AG09319 (cell line): Measurements from ENCODE around the gene CXCR3.

Experiments used
- DNase-seq: peaks from one replicate; pipeline ENCODE4 v3.0.0-alpha.2; 2010; ENCODE audit warnings: low read depth; ENCODE audit errors: extremely low read depth
- CTCF ChIP-seq: IDR thresholded peaks from 2 replicates; pipeline ENCODE4 v1.5.1; 2011; ENCODE audit warnings: low read depth, mild to moderate bottlenecking, inconsistent platforms, low read length, moderate library complexity

The CXCR3 gene

GRCh38 chrX:71634366-71634765, 16.1 kb upstream of the CXCR3 start:
- no peak for TF ChIP-seq CTCF

GRCh38 chrX:71632923-71633657, 14.8 kb upstream of the CXCR3 start:
- TF ChIP-seq CTCF, result no peak
- DNase-seq, result no peak

More at GRCh38 chrX:71634366-71634765, 16.1 kb upstream of the CXCR3 start:
- no peak for DNase-seq

- no peak for DNase-seq
- no peak for TF ChIP-seq CTCF
These were observed 11.2 kb upstream of the CXCR3 start for GRCh38 chrX:71629467-71629866.

GRCh38 chrX:71627588-71628404, 9.5 kb upstream of the CXCR3 start:
- no peak for TF ChIP-seq CTCF
- no peak for DNase-seq

GRCh38 chrX:71626576-71626975, 8.3 kb upstream of the CXCR3 start:
- no peak for DNase-seq
- no peak for TF ChIP-seq CTCF

- no peak for DNase-seq
These were observed 7.2 kb upstream of the CXCR3 start for GRCh38 chrX:71625471-71625870.

More at GRCh38 chrX:71625471-71625870, 7.2 kb upstream of the CXCR3 start:
- TF ChIP-seq CTCF, result no peak
